Uterus (tissue), 4 donors: ENCODE measurements around the gene KLHDC2. TPM values are rescaled to one million over a fixed set of nuclear protein-coding genes. Genes with fewer than 3 reads are reported as not detected.
A peak's percentile ranks its signal among the peaks of the same experiment; 100 is the strongest.
"Not testable (repeated sequence)": the region's sequence is repeated elsewhere in the genome, so short reads cannot be mapped to it uniquely, and the experiment has no call there.

Source experiments
- DNase-seq, 2 donors: peaks; one replicate each; pipeline ENCODE4 v3.0.0-alpha.2; 2019 to 2020
- H3K27ac ChIP-seq, 2 donors: fragments of 200-600 bp; sonication (generic); 1 replicate in 1 of 2; 2 replicates in 1 of 2; pipeline ENCODE4 v1.5.1; 2016 to 2018
- H3K27me3 ChIP-seq, 2 donors: fragments of 200-600 bp; sonication (generic); one replicate each; pipeline ENCODE4 v1.5.1; 2018 to 2019; ENCODE audit warnings: control low read depth in 1 of 2
- H3K36me3 ChIP-seq, 2 donors: fragments of 200-600 bp; sonication (generic); one replicate each; pipeline ENCODE4 v1.5.1; 2019; ENCODE audit warnings: control low read depth in 1 of 2
- H3K4me1 ChIP-seq, 2 donors: fragments of 200-600 bp; sonication (generic); one replicate each; pipeline ENCODE4 v1.5.1; 2018 to 2019; ENCODE audit warnings: control low read depth in 1 of 2
- H3K4me3 ChIP-seq, 2 donors: fragments of 200-600 bp; sonication (generic); 1 replicate in 1 of 2; 2 replicates in 1 of 2; pipeline ENCODE4 v1.5.1; 2018 to 2019; ENCODE audit warnings: mild to moderate bottlenecking in 1 of 2
- H3K9me3 ChIP-seq, 2 donors: fragments of 200-600 bp; sonication (generic); one replicate each; pipeline ENCODE4 v1.5.1; 2019; ENCODE audit warnings: control low read depth in 1 of 2
- POLR2A ChIP-seq, 2 donors: fragments of 450-650 bp; IDR thresholded peaks; one replicate each; pipeline ENCODE4 v1.6.1; 2016; ENCODE audit warnings: antibody characterized with exemption in 2 of 2, mild to moderate bottlenecking in 1 of 2, moderate library complexity in 1 of 2
- intact Hi-C: fragments of 100-400 bp; cut with DNase I; formaldehyde crosslinking; loops from one replicate; pipeline ENCODE4 v1.15.1; 2023; ENCODE audit warnings: low total_unique reads
- total RNA-seq, 4 donors: library from RNA; depleted of rRNA in 3 of 4; stranded (reverse); fragments of >200 nt in 3 of 4; gene quantifications; one replicate each; pipeline versions ENCODE4 v1.1.0 to v1.2.4, GENCODE V29; 2014 to 2023
- TF ChIP-seq, protein P1 (sequence below), 4 experiments: fragments of 200-600 bp in 2 of 4; fragments of 450-650 bp in 2 of 4; sonication (generic) in 2 of 4; IDR thresholded peaks; one replicate each; pipeline ENCODE4 v1.5.1; 2016 to 2019; ENCODE audit warnings: antibody characterized with exemption in 4 of 4, mild to moderate bottlenecking in 2 of 4, moderate library complexity in 1 of 4
- donor health status: DM: yes; HTN: yes; CAD: no.

KLHDC2 gene
- 100 to 1,000 TPM in 3 of 4 donors, 10 to 100 TPM in 1; 63.0 to 156 (median 120) TPM for total RNA-seq

- H3K4me3 ChIP-seq = peak within 1 kb of the TSS; percentile 44 to 93
- peak; percentile 84 to 88 for DNase-seq
- TF ChIP-seq, protein P1, sequence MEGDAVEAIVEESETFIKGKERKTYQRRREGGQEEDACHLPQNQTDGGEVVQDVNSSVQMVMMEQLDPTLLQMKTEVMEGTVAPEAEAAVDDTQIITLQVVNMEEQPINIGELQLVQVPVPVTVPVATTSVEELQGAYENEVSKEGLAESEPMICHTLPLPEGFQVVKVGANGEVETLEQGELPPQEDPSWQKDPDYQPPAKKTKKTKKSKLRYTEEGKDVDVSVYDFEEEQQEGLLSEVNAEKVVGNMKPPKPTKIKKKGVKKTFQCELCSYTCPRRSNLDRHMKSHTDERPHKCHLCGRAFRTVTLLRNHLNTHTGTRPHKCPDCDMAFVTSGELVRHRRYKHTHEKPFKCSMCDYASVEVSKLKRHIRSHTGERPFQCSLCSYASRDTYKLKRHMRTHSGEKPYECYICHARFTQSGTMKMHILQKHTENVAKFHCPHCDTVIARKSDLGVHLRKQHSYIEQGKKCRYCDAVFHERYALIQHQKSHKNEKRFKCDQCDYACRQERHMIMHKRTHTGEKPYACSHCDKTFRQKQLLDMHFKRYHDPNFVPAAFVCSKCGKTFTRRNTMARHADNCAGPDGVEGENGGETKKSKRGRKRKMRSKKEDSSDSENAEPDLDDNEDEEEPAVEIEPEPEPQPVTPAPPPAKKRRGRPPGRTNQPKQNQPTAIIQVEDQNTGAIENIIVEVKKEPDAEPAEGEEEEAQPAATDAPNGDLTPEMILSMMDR (IDR thresholded peaks at IDR 0.05) = peak; percentile 25 to 65 (median 36)
- TF ChIP-seq POLR2A (IDR thresholded peaks at IDR 0.05) = peak; percentile 92 to 96
- H3K27ac ChIP-seq = peak within 1 kb of the TSS; percentile 93 to 98
- intact Hi-C loops = no loop called here
- H3K9me3 ChIP-seq = no peaks in the 10 kb centered on the region
- H3K36me3 ChIP-seq = no peaks in the 10 kb centered on the region
- no peaks in the 10 kb centered on the region for H3K27me3 ChIP-seq
- H3K4me1 ChIP-seq = peaks cover 8 to 9% of the 10 kb centered on the region in 2 donors
These were observed at the start of gene KLHDC2 for GRCh38 chr14:49767571-49768300. Gene KLHDC2 (plus strand): TSS chr14:49768153. CDS start chr14:49768469, 316 bp downstream.

- Histone ChIP-seq H3K36me3 (no peaks in the 10 kb centered on the region), H3K4me1 (no peaks in the 10 kb centered on the region), H3K4me3 (no peak overlapping the region), H3K9me3 (no peaks in the 10 kb centered on the region), H3K27ac (no peak overlapping the region), H3K27me3 (no peaks in the 10 kb centered on the region)
- TF ChIP-seq POLR2A (IDR thresholded peaks at IDR 0.05) = no peak
- TF ChIP-seq, protein P1 (IDR thresholded peaks at IDR 0.05) = no peak
- intact Hi-C loops = no loop called here
- no peak for DNase-seq
These were observed 47.2 kb upstream of the KLHDC2 start for GRCh38 chr14:49720744-49721143.

DNA sequence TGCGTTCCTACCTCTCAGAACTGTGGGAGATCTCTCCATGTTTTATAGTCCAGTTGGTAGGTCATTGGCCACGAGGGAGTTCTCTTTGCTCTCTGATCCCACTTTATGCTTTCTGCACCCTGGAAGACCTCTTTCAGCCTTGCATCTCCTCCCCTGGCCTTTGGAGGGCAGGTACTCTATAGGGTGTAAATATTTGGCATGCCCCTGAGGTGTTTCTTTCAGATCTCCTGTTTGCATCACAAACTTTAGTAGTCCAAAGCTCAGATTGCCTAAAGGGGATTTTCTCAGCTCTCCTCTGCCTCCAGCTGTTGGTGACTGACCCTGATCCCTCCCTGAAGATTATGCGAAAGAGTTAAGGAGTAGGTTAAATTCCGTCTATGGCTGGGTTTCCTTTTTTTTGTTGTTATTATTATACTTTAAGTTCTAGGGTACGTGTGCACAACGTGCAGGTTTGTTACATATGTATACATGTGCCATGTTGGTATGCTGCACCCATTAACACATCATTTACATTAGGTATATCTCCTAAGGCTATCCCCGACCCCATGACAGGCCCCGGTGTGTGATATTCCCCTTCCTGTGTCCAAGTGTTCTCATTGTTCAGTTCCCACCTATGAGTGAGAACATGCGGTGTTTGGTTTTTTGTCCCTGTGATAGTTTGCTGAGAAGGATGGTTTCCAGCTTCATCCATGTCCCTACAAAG, 46.1 kb upstream of the KLHDC2 start:
- intact Hi-C loops, H3K36me3 ChIP-seq, H3K4me3 ChIP-seq, DNase-seq, H3K27me3 ChIP-seq, H3K4me1 ChIP-seq, H3K9me3 ChIP-seq, H3K27ac ChIP-seq: not testable (repeated sequence)

- H3K9me3 ChIP-seq = no peaks in the 10 kb centered on the region
- no peak overlapping the region for H3K27ac ChIP-seq
- no peaks in the 10 kb centered on the region for H3K36me3 ChIP-seq
- intact Hi-C loops = no loop called here
- no peak for TF ChIP-seq POLR2A (IDR thresholded peaks at IDR 0.05)
- TF ChIP-seq, protein P1 (IDR thresholded peaks at IDR 0.05) = no peak
- no peaks in the 10 kb centered on the region for H3K27me3 ChIP-seq
- no peaks in the 10 kb centered on the region for H3K4me1 ChIP-seq
- no peak for DNase-seq
- H3K4me3 ChIP-seq = no peak overlapping the region
These were observed 40.8 kb upstream of the KLHDC2 start for GRCh38 chr14:49727171-49727570.

DNA sequence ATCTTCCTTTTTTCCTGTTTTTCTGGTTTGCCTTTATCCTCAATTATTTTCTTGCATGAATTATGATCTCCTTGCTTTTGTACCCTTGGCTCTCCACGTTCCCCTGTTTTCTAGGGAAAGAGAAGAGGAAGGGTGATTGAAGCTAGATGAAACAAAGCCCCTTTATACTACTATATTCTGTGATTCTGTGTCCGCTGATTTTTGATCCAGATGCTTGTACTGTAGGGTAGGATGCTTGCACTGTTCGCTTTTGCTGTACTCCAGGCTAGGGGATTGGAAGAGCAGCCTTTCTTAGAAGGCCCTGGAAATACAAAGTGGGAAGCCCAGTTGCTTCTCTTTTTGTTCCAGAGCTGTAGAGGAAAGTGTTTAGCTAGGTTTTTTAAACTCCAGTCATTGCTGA, 35.1 kb upstream of the KLHDC2 start:
- Histone ChIP-seq H3K4me3 (no peak overlapping the region), H3K4me1 (no peaks in the 10 kb centered on the region), H3K36me3 (no peaks in the 10 kb centered on the region), H3K9me3 (no peaks in the 10 kb centered on the region), H3K27me3 (no peaks in the 10 kb centered on the region), H3K27ac (no peak overlapping the region)
- intact Hi-C loops = no loop called here
- DNase-seq = no peak
- TF ChIP-seq, protein P1 (IDR thresholded peaks at IDR 0.05) = no peak
- TF ChIP-seq POLR2A (IDR thresholded peaks at IDR 0.05) = no peak
